Endothelial cell of umbilical vein (primary cell): ENCODE results near the gene AUTS2. TPM values are rescaled to one million over a fixed set of nuclear protein-coding genes. Genes with fewer than 3 reads are reported as not detected.

Source experiments
- BruUV-seq: library from RNA; stranded (reverse); fragments of 400-500 nt; replicated peaks from 2 replicates; lab custom pipeline; 2021; lab: Mats Ljungman, UMichigan
- CTCF ChIA-PET: fragments of 300-600, 350-600 bp; sonication (Branson Sonifier 250); formaldehyde crosslinking; loops from one replicate; lab custom pipeline; 2021; ENCODE audit warnings: antibody characterized with exemption, inconsistent platforms; lab: Charles Lee
- POLR2A ChIA-PET: fragments of 300-600, 350-600 bp; sonication (Branson Sonifier 250); formaldehyde crosslinking; loops from one replicate; lab custom pipeline; 2021; ENCODE audit warnings: antibody characterized with exemption, inconsistent platforms; lab: Charles Lee
- DNase-seq: peaks from one replicate; pipeline ENCODE4 v3.0.0-alpha.2; 2011; ENCODE audit warnings: low read depth, low spot score
- FAIRE-seq: peaks from 2 replicates; lab custom pipeline; 2011; peaks lifted over from hg19 to GRCh38; lab: Jason Lieb, UNC
- H2AFZ ChIP-seq: 2 replicates; pipeline ENCODE4 v1.6.0; 2012; ENCODE audit warnings: low read depth, low read length, control low read depth, inconsistent platforms
- H3K27ac ChIP-seq: 2 replicates; pipeline ENCODE4 v1.5.1; 2011; ENCODE audit warnings: low read depth, mild to moderate bottlenecking, control low read depth, low read length, moderate library complexity; ENCODE audit not compliant: insufficient read depth
- H3K27me3 ChIP-seq, 2 experiments: 2 replicates each; pipeline versions ENCODE4 v1.6.0 to v1.6.1; 2011; ENCODE audit warnings: low read length in 2 of 2, mixed read lengths in 1 of 2; ENCODE audit not compliant: control insufficient read depth in 2 of 2, insufficient read depth in 2 of 2
- H3K36me3 ChIP-seq, 2 experiments: 2 replicates in 1 of 2; 3 replicates in 1 of 2; pipeline ENCODE4 v1.5.1; 2011; ENCODE audit warnings: low read length in 2 of 2, mild to moderate bottlenecking in 1 of 2, moderate library complexity in 1 of 2; ENCODE audit not compliant: control insufficient read depth in 2 of 2, insufficient read depth in 2 of 2; ENCODE audit errors: extremely low read depth in 1 of 2
- H3K4me1 ChIP-seq: 3 replicates; pipeline ENCODE4 v1.5.1; 2011; ENCODE audit warnings: mild to moderate bottlenecking, low read length; ENCODE audit not compliant: control insufficient read depth, insufficient read depth; ENCODE audit errors: extremely low read depth
- H3K4me2 ChIP-seq: 2 replicates; pipeline ENCODE4 v1.6.1; 2011; ENCODE audit warnings: low read length, control low read depth, mixed read lengths; ENCODE audit not compliant: insufficient read depth
- H3K4me3 ChIP-seq, 3 experiments: fragments of 200-600 bp in 1 of 3; sonication (generic), shearing (Covaris generic) in 1 of 3; replicated peaks in 1 of 3; 2 replicates each; pipeline ENCODE4 v1.5.1; 2011 to 2016; ENCODE audit warnings: control low read depth in 3 of 3, low read length in 3 of 3, mild to moderate bottlenecking in 2 of 3, inconsistent platforms in 1 of 3, low read depth in 1 of 3, moderate library complexity in 1 of 3; ENCODE audit not compliant: insufficient read depth in 1 of 3
- H3K79me2 ChIP-seq: 2 replicates; pipeline ENCODE4 v1.6.0; 2012; ENCODE audit warnings: low read length, inconsistent platforms; ENCODE audit not compliant: control insufficient read depth, insufficient read depth
- H3K9ac ChIP-seq: replicated peaks from 2 replicates; pipeline ENCODE3; 2011; ENCODE audit warnings: low read length, control low read depth; ENCODE audit not compliant: insufficient read depth; ENCODE audit errors: extremely low read depth
- H3K9me1 ChIP-seq: replicated peaks from 3 replicates; pipeline ENCODE4 v1.6.0; 2011; ENCODE audit warnings: mild to moderate bottlenecking, low read length; ENCODE audit not compliant: control insufficient read depth, insufficient read depth; ENCODE audit errors: extremely low read depth
- H3K9me3 ChIP-seq: replicated peaks from 2 replicates; pipeline ENCODE4 v1.5.1; 2012; ENCODE audit warnings: low read length, inconsistent platforms; ENCODE audit not compliant: control insufficient read depth, insufficient read depth
- H4K20me1 ChIP-seq: replicated peaks from 2 replicates; pipeline ENCODE3; 2011; ENCODE audit warnings: mild to moderate bottlenecking, low read length; ENCODE audit not compliant: control insufficient read depth, insufficient read depth; ENCODE audit errors: extremely low read depth
- CTCF ChIP-seq, 2 donors: IDR thresholded peaks; 1 replicate in 1 of 2; 2 replicates in 1 of 2; pipeline ENCODE4 v1.5.1; 2011; ENCODE audit warnings: low read length in 2 of 2, mild to moderate bottlenecking in 2 of 2, moderate library complexity in 2 of 2, control low read depth in 1 of 2, inconsistent platforms in 1 of 2, low read depth in 1 of 2; ENCODE audit not compliant: insufficient read depth in 1 of 2; ENCODE audit errors: extremely low read depth in 1 of 2
- EZH2 ChIP-seq: IDR thresholded peaks from 2 replicates; pipeline ENCODE4 v1.6.1; 2012; ENCODE audit warnings: borderline replicate concordance, low read depth, mild to moderate bottlenecking, moderate library complexity, low read length, inconsistent platforms; ENCODE audit not compliant: severe bottlenecking
- FOS ChIP-seq: IDR thresholded peaks from 2 replicates; pipeline ENCODE4 v1.6.1; 2011; ENCODE audit warnings: mild to moderate bottlenecking, low read length, moderate library complexity, borderline replicate concordance; ENCODE audit not compliant: insufficient read depth
- GATA2 ChIP-seq: IDR thresholded peaks from 2 replicates; pipeline ENCODE4 v1.7.0; 2011; ENCODE audit warnings: low read depth, mild to moderate bottlenecking, moderate library complexity, mixed read lengths, low read length; ENCODE audit not compliant: insufficient read length, insufficient read depth
- JUN ChIP-seq: IDR thresholded peaks from 2 replicates; pipeline ENCODE4 v1.6.1; 2011; ENCODE audit warnings: borderline replicate concordance, low read depth; ENCODE audit not compliant: insufficient read length, insufficient read depth
- MAX ChIP-seq: IDR thresholded peaks from 2 replicates; pipeline ENCODE4 v1.6.1; 2011; ENCODE audit not compliant: insufficient read depth, insufficient read length
- MYC ChIP-seq: IDR thresholded peaks from one replicate; pipeline ENCODE4 v1.6.1; 2011; ENCODE audit warnings: mild to moderate bottlenecking, low read depth, low read length
- POLR2A ChIP-seq: IDR thresholded peaks from 2 replicates; pipeline ENCODE4 v1.6.1; 2012; ENCODE audit warnings: low read depth, mild to moderate bottlenecking, control low read depth, low read length
- POLR2AphosphoS5 ChIP-seq: IDR thresholded peaks from 2 replicates; pipeline ENCODE4 v1.6.1; 2012; ENCODE audit warnings: low read depth, mild to moderate bottlenecking, control low read depth, low read length, moderate library complexity; ENCODE audit not compliant: insufficient read depth
- dilution Hi-C: fragments of 300-500 bp; cut with MboI; formaldehyde crosslinking; loops from one replicate; pipeline ENCODE4 v1.15.0; 2019; ENCODE audit warnings: low sequenced_read_pairs; ENCODE audit not compliant: extremely low pct_ligation_motif_present
- intact Hi-C: fragments of 100-400 bp; cut with micrococcal nuclease; formaldehyde crosslinking; loops from one replicate; pipeline ENCODE4 v1.10.0; 2022
- polyA plus RNA-seq, 4 experiments: library from polyadenylated mRNA; depleted of rRNA in 3 of 4; stranded (reverse) in 3 of 4; unstranded in 1 of 4; fragments of >200 nt; gene quantifications; 2 replicates each; pipeline versions ENCODE4 v1.2.1 to v1.2.3, GENCODE V29; 2011 to 2012; ENCODE audit warnings: missing spikeins in 1 of 4
- total RNA-seq: library from RNA; stranded (reverse); gene quantifications from 2 replicates; pipeline ENCODE4 v1.2.3, GENCODE V29; 2021

The AUTS2 gene
- total and polyA plus RNA-seq, 2 donors (not counting 3 experiments of a cell fraction or from before 2014, with no cell fraction given): 0.59 to 8.0 TPM

DNA sequence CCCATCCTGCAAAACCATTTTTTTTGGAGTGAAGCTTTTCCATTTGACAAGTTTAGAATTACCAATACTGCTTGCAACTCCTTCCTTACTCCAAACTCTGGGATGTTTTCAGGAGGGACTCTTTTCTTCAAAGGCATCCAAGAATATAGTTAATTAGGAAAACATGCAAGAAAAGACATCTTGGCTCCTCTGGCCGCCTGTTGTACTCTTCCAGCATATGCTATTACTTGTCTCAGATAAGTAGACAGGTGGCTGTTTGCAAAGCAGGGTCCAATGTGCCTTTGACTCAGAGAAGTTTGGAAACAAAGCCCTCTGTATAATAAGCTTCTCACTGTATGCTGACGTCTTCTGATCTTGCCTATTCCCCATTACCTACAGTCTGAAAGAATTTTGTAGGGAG lies 746.5 kb downstream of the AUTS2 start:
- ChIA-PET CTCF (no interaction called here), POLR2A (no interaction called here)
- Histone ChIP-seq H3K27me3 (no peaks in the 10 kb centered on the region), H3K9me1 (no peaks in the 10 kb centered on the region), H3K36me3 (no peaks in the 10 kb centered on the region), H3K27ac (no peak overlapping the region), H3K4me3 (no peak overlapping the region), H3K9ac (no peak overlapping the region), H2AFZ (no peak overlapping the region), H4K20me1 (no peaks in the 10 kb centered on the region), H3K4me2 (no peak overlapping the region), H3K79me2 (no peaks in the 10 kb centered on the region), H3K9me3 (no peaks in the 10 kb centered on the region), H3K4me1 (no peaks in the 10 kb centered on the region)
- dilution Hi-C loops: no loop called here
- DNase-seq: no peak
- intact Hi-C loops: no loop called here
- BruUV-seq: no TSS peak
- TF ChIP-seq MYC (no peak), CTCF (IDR thresholded peaks at IDR 0.05; ENCODE audit: extremely low read depth in 1 of 2, insufficient read depth in 1 of 2, low read depth in 1 of 2, low read length in 2 of 2) (no peak), EZH2 (no peak)
- FAIRE-seq: no peak

- no peaks in the 10 kb centered on the region for H3K4me1 ChIP-seq
- H3K4me2 ChIP-seq: no peak overlapping the region
- POLR2A ChIA-PET: no interaction called here
- no peak overlapping the region for H3K9ac ChIP-seq
- H2AFZ ChIP-seq: no peak overlapping the region
- CTCF ChIA-PET: no interaction called here
- H3K9me3 ChIP-seq: no peaks in the 10 kb centered on the region
- no peak overlapping the region for H3K4me3 ChIP-seq
- dilution Hi-C loops (no loop called here), intact Hi-C loops (no loop called here)
- no peaks in the 10 kb centered on the region for H3K79me2 ChIP-seq
- BruUV-seq: no TSS peak
- DNase-seq (no peak), FAIRE-seq (no peak)
- H3K27me3 ChIP-seq: no peaks in the 10 kb centered on the region
- H4K20me1 ChIP-seq: no peaks in the 10 kb centered on the region
- H3K36me3 ChIP-seq: no peaks in the 10 kb centered on the region
- H3K9me1 ChIP-seq: no peaks in the 10 kb centered on the region
- H3K27ac ChIP-seq: no peak overlapping the region
- TF ChIP-seq JUN (no peak), POLR2A (no peak), EZH2 (no peak), POLR2AphosphoS5 (no peak), GATA2 (no peak), FOS (no peak), MYC (no peak), CTCF (IDR thresholded peaks at IDR 0.05; ENCODE audit: extremely low read depth in 1 of 2, insufficient read depth in 1 of 2, low read depth in 1 of 2, low read length in 2 of 2) (no peak), MAX (no peak)
Observed at GRCh38 chr7:70346844-70347462, 748.7 kb downstream of the AUTS2 start.
